GM23338 (cell line): ENCODE measurements around the gene SNTG2. TPM values are rescaled to one million over a fixed set of nuclear protein-coding genes. Genes with fewer than 3 reads are reported as not detected.

Experiments
- ATAC-seq: fragments of 200-7000 bp; cut with Tn5 transposase; 3 replicates; pipeline ENCODE4 v1.9.1; 2020
- DNase-seq: peaks from one replicate; pipeline ENCODE4 v3.0.0-alpha.2; 2015; ENCODE audit warnings: low spot score
- H2AFZ ChIP-seq: fragments of 200-600 bp; sonication (generic); 2 replicates; pipeline ENCODE4 v1.8.0; 2016; ENCODE audit warnings: antibody characterized with exemption, mild to moderate bottlenecking, moderate library complexity
- H3F3A ChIP-seq: fragments of 200-600 bp; sonication (generic); replicated peaks from 2 replicates; pipeline ENCODE4 v1.8.0; 2017; ENCODE audit warnings: antibody characterized with exemption, mixed run types, low read depth
- H3K27ac ChIP-seq: fragments of 200-600 bp; sonication (generic); 2 replicates; pipeline ENCODE4 v1.6.1; 2016; ENCODE audit warnings: low read depth
- H3K27me3 ChIP-seq: fragments of 200-600 bp; sonication (generic); 2 replicates; pipeline ENCODE4 v1.8.0; 2016; ENCODE audit warnings: mild to moderate bottlenecking, mixed run types, moderate library complexity; ENCODE audit not compliant: insufficient read depth
- H3K36me3 ChIP-seq: fragments of 200-600 bp; sonication (generic); 2 replicates; pipeline ENCODE4 v1.8.0; 2016; ENCODE audit warnings: mild to moderate bottlenecking; ENCODE audit not compliant: insufficient read depth
- H3K4me1 ChIP-seq: fragments of 200-600 bp; sonication (generic); 2 replicates; pipeline ENCODE4 v1.8.0; 2016; ENCODE audit warnings: mild to moderate bottlenecking, moderate library complexity; ENCODE audit not compliant: insufficient read depth
- H3K4me2 ChIP-seq: fragments of 200-600 bp; sonication (generic); 2 replicates; pipeline ENCODE4 v1.7.1; 2017; ENCODE audit warnings: mixed run types
- H3K4me3 ChIP-seq: fragments of 200-600 bp; sonication (generic); 2 replicates; pipeline ENCODE4 v1.6.1; 2016; ENCODE audit warnings: mixed run types
- H3K79me2 ChIP-seq: fragments of 200-600 bp; sonication (generic); replicated peaks from 2 replicates; pipeline ENCODE4 v1.8.0; 2017; ENCODE audit warnings: mild to moderate bottlenecking; ENCODE audit not compliant: insufficient read depth
- H3K9me2 ChIP-seq: fragments of 200-600 bp; sonication (generic); 2 replicates; pipeline ENCODE4 v1.8.0; 2017; ENCODE audit not compliant: insufficient read depth
- H4K20me1 ChIP-seq: fragments of 200-600 bp; sonication (generic); replicated peaks from 2 replicates; pipeline ENCODE4 v1.8.0; 2017; ENCODE audit warnings: mild to moderate bottlenecking; ENCODE audit not compliant: insufficient read depth
- H3K27ac Mint-ChIP-seq: 2 replicates; pipeline ENCODE4 v1.8.0; 2020; ENCODE audit warnings: inconsistent platforms, mild to moderate bottlenecking, moderate library complexity, mixed read lengths
- H3K27me3 Mint-ChIP-seq: 3 replicates; pipeline ENCODE4 v1.8.0; 2022; ENCODE audit warnings: low read depth, mild to moderate bottlenecking, moderate library complexity, mixed read lengths, inconsistent platforms; ENCODE audit not compliant: insufficient read depth, poor library complexity
- H3K36me3 Mint-ChIP-seq: 3 replicates; pipeline ENCODE4 v1.8.0; 2021; ENCODE audit warnings: low read depth, mild to moderate bottlenecking, inconsistent platforms, moderate library complexity, mixed read lengths
- H3K4me1 Mint-ChIP-seq: 3 replicates; pipeline ENCODE4 v1.8.0; 2020; ENCODE audit warnings: mild to moderate bottlenecking, inconsistent platforms, mixed read lengths
- H3K4me3 Mint-ChIP-seq: 3 replicates; pipeline ENCODE4 v1.8.0; 2021; ENCODE audit warnings: moderate library complexity, mild to moderate bottlenecking, inconsistent platforms, mixed read lengths
- H3K9me3 Mint-ChIP-seq: 3 replicates; pipeline ENCODE4 v1.8.0; 2020; ENCODE audit warnings: moderate library complexity, mild to moderate bottlenecking, inconsistent platforms, mixed read lengths
- EZH2phosphoT487 ChIP-seq: fragments of 200-600 bp; sonication (generic); IDR thresholded peaks from one replicate; pipeline ENCODE4 v1.8.1; 2018; ENCODE audit warnings: antibody characterized with exemption; ENCODE audit not compliant: unreplicated experiment
- NANOG ChIP-seq: IDR thresholded peaks from 2 replicates; pipeline ENCODE4 v1.6.1; 2016; ENCODE audit warnings: antibody characterized with exemption, borderline replicate concordance
- ZNF331 ChIP-seq: fragments of 250-450 bp; sonication (Bioruptor Pico); IDR thresholded peaks from 2 replicates; pipeline ENCODE4 v1.5.0; 2020; ENCODE audit warnings: low read depth, mild to moderate bottlenecking, moderate library complexity
- polyA plus RNA-seq: library from polyadenylated mRNA; unstranded; fragments of >200 nt; fragmentation: Nextera tagmentation; extraction: Ambion mirVana; gene quantifications from 2 replicates; pipeline ENCODE4 v1.2.1, GENCODE V29; 2016
- total RNA-seq: library from RNA; depleted of rRNA; stranded (reverse); fragments of >200 nt; shearing (Covaris generic); gene quantifications from 2 replicates; pipeline ENCODE4 v1.2.3, GENCODE V29; 2014
- TF ChIP-seq, protein P1 (sequence below), 2 experiments: fragments of 200-600 bp in 1 of 2; sonication (generic) in 1 of 2; conservative IDR thresholded peaks; 2 replicates each; pipeline versions ENCODE4 v1.5.1 to v1.6.1; 2016 to 2017; ENCODE audit warnings: antibody characterized with exemption in 2 of 2, low read depth in 2 of 2, mild to moderate bottlenecking in 2 of 2, moderate library complexity in 1 of 2
- TF ChIP-seq, protein P2 (sequence below): IDR thresholded peaks from one replicate; pipeline ENCODE4 v1.6.1; 2018; ENCODE audit warnings: antibody characterized with exemption; ENCODE audit not compliant: unreplicated experiment
- TF ChIP-seq, protein P3 (sequence below): IDR thresholded peaks from 2 replicates; pipeline ENCODE4 v1.6.1; 2016; ENCODE audit warnings: antibody characterized with exemption

SNTG2 gene
- total and polyA plus RNA-seq, 2 experiments from 2014 or later, result 27.5 to 60.4 TPM

DNA sequence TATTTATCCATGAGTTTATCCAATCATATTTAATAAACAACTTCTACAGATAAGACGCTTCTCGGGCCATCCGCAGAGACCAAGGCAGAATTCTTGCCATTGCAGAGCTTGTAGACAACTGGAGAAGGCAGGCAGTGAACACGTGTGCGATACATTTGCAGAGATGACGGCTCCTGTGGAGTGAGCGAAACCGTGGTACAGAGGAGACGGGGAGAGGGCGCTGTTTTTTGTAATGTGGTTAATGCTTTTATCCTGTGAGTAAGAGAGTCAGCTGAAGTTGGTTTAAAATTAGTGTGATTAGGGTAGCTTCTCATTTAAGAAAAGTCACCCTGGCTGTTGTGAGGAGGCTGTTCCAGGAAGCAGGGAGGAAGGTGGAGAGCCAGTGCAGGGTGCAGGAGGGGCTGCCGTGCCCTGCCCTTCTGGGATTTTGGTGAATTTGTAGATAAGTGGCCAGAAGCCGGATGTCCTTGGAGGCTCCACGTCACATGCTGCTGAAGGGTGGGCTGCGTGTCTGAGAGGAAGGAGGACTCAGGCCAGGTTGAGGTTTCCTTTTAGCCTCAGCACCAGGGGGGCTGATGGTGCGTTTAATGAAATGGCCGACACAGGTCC lies 151.4 kb downstream of the SNTG2 start:
- Histone ChIP-seq H3F3A (no peaks in the 10 kb centered on the region), H3K4me2 (no peak overlapping the region), H3K4me3 (no peak overlapping the region), H4K20me1 (peaks cover 13% of the 10 kb centered on the region), H2AFZ (no peak overlapping the region), H3K27ac (no peak overlapping the region), H3K79me2 (no peaks in the 10 kb centered on the region), H3K27me3 (no peaks in the 10 kb centered on the region), H3K4me1 (no peaks in the 10 kb centered on the region), H3K9me2 (no peaks in the 10 kb centered on the region), H3K36me3 (no peaks in the 10 kb centered on the region; the same call in 1 of the 2 replicates)
- Mint-ChIP-seq H3K9me3 (no peaks in the 10 kb centered on the region), H3K4me3 (no peak overlapping the region), H3K4me1 (peaks cover 8% of the 10 kb centered on the region), H3K27ac (no peak overlapping the region), H3K27me3 (peaks cover 2% of the 10 kb centered on the region), H3K36me3 (peaks cover 50% of the 10 kb centered on the region)
- no peak for DNase-seq
- TF ChIP-seq, protein P1, sequence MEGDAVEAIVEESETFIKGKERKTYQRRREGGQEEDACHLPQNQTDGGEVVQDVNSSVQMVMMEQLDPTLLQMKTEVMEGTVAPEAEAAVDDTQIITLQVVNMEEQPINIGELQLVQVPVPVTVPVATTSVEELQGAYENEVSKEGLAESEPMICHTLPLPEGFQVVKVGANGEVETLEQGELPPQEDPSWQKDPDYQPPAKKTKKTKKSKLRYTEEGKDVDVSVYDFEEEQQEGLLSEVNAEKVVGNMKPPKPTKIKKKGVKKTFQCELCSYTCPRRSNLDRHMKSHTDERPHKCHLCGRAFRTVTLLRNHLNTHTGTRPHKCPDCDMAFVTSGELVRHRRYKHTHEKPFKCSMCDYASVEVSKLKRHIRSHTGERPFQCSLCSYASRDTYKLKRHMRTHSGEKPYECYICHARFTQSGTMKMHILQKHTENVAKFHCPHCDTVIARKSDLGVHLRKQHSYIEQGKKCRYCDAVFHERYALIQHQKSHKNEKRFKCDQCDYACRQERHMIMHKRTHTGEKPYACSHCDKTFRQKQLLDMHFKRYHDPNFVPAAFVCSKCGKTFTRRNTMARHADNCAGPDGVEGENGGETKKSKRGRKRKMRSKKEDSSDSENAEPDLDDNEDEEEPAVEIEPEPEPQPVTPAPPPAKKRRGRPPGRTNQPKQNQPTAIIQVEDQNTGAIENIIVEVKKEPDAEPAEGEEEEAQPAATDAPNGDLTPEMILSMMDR (conservative IDR thresholded peaks at IDR 0.05; ENCODE audit: low read depth in 2 of 2), result 0 out of 4 replicates have a peak, but pooled peaks of 1 of the 2 experiments have one; percentile 10
- no peak for TF ChIP-seq ZNF331 (CRISPR knock-in tag)
- no peak for ATAC-seq

DNA sequence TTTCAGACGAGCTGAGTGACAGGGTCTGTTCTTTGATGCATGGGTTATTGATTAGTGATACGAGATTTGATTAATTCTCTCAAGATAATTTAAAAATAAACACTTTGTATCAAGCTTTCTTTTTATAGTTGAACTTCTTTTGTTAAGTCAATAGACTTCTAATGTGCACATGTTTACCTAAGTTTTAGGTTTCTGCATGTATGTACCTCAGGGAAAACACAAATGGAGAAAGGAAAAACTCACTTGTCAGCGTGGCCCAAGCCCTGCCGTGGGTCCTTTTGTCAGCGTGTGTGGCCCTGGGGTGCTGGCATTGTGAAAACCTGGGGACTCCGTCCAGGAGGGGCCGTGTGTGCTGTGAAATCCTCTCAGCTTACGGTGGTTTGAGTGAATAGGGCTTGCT lies 153.7 kb downstream of the SNTG2 start:
- H3K36me3 ChIP-seq, result no peaks in the 10 kb centered on the region; the same call in 1 of the 2 replicates
- Mint-ChIP-seq H3K27ac (no peak overlapping the region), H3K36me3 (peaks cover 48% of the 10 kb centered on the region), H3K9me3 (no peaks in the 10 kb centered on the region), H3K27me3 (peaks cover 2% of the 10 kb centered on the region), H3K4me1 (peaks cover 8% of the 10 kb centered on the region), H3K4me3 (no peak overlapping the region)
- no peaks in the 10 kb centered on the region for H3K9me2 ChIP-seq
- H3K4me3 ChIP-seq, result no peak overlapping the region
- H2AFZ ChIP-seq, result no peak overlapping the region
- no peaks in the 10 kb centered on the region for H3K79me2 ChIP-seq
- no peaks in the 10 kb centered on the region for H3F3A ChIP-seq
- no peaks in the 10 kb centered on the region for H3K4me1 ChIP-seq
- ATAC-seq (no peak), DNase-seq (no peak)
- no peak overlapping the region for H3K4me2 ChIP-seq
- H3K27ac ChIP-seq, result no peak overlapping the region
- no peaks in the 10 kb centered on the region for H3K27me3 ChIP-seq
- 0 out of 2 replicates have a peak, but pooled peaks cover 13% of the 10 kb centered on the region for H4K20me1 ChIP-seq
- TF ChIP-seq, protein P2, sequence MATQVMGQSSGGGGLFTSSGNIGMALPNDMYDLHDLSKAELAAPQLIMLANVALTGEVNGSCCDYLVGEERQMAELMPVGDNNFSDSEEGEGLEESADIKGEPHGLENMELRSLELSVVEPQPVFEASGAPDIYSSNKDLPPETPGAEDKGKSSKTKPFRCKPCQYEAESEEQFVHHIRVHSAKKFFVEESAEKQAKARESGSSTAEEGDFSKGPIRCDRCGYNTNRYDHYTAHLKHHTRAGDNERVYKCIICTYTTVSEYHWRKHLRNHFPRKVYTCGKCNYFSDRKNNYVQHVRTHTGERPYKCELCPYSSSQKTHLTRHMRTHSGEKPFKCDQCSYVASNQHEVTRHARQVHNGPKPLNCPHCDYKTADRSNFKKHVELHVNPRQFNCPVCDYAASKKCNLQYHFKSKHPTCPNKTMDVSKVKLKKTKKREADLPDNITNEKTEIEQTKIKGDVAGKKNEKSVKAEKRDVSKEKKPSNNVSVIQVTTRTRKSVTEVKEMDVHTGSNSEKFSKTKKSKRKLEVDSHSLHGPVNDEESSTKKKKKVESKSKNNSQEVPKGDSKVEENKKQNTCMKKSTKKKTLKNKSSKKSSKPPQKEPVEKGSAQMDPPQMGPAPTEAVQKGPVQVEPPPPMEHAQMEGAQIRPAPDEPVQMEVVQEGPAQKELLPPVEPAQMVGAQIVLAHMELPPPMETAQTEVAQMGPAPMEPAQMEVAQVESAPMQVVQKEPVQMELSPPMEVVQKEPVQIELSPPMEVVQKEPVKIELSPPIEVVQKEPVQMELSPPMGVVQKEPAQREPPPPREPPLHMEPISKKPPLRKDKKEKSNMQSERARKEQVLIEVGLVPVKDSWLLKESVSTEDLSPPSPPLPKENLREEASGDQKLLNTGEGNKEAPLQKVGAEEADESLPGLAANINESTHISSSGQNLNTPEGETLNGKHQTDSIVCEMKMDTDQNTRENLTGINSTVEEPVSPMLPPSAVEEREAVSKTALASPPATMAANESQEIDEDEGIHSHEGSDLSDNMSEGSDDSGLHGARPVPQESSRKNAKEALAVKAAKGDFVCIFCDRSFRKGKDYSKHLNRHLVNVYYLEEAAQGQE, result no peak
- TF ChIP-seq NANOG (no peak), ZNF331 (CRISPR knock-in tag) (no peak), EZH2phosphoT487 (no peak)
- TF ChIP-seq, protein P1 (conservative IDR thresholded peaks at IDR 0.05; ENCODE audit: low read depth in 2 of 2), result no peak
- TF ChIP-seq, protein P3, sequence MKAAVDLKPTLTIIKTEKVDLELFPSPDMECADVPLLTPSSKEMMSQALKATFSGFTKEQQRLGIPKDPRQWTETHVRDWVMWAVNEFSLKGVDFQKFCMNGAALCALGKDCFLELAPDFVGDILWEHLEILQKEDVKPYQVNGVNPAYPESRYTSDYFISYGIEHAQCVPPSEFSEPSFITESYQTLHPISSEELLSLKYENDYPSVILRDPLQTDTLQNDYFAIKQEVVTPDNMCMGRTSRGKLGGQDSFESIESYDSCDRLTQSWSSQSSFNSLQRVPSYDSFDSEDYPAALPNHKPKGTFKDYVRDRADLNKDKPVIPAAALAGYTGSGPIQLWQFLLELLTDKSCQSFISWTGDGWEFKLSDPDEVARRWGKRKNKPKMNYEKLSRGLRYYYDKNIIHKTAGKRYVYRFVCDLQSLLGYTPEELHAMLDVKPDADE, result no peak
